Measurements from ENCODE around the gene METAP1. TPM values are rescaled to one million over a fixed set of nuclear protein-coding genes. Genes with fewer than 3 reads are reported as not detected.

Gene METAP1
- total RNA-seq (2022; extraction: Qiagen RNA extraction; ENCODE audit: low read depth), result 48.1 to 59.8 TPM (median 53.9 TPM) in 5 replicates

GRCh38 chr4:98995183-98996055, at the start of gene METAP1:
Gene METAP1, plus strand, starts transcription at chr4:98995721. Its CDS starts 33 bp downstream, at chr4:98995754.

GRCh38 chr4:99088481-99089365, 93.2 kb downstream of the METAP1 start, which contains the start of gene ADH5:
Gene ADH5, minus strand, starts transcription at chr4:99088788. Its CDS starts 88 bp downstream, at chr4:99088700.

Other genes starting within 250 kb of the METAP1 start
- 83.9 to 186 TPM (median 89.6 TPM) in 5 replicates for gene EIF4E, start 66.6 kb upstream of the METAP1 start, total RNA-seq (2022; extraction: Qiagen RNA extraction; ENCODE audit: low read depth)
- 97.0 to 143 TPM (median 105 TPM) in 5 replicates for gene ADH5, start 93.1 kb downstream of the METAP1 start, total RNA-seq (2022; extraction: Qiagen RNA extraction; ENCODE audit: low read depth)
- gene ADH4, start 148.6 kb downstream of the METAP1 start, total RNA-seq (2022; extraction: Qiagen RNA extraction; ENCODE audit: low read depth), result not detected in 5 replicates
- not detected in 5 replicates for gene ADH6, start 223.5 kb downstream of the METAP1 start, total RNA-seq (2022; extraction: Qiagen RNA extraction; ENCODE audit: low read depth)

Data from A549 treated with CpdA at 1 μM for 4 hours (cell line).